ENCODE results near the gene NEK1.

NEK1 gene

GRCh38 chr4:169626331-169627282, 14.2 kb upstream of the NEK1 start:
- in situ Hi-C loops (cut with MboI; ENCODE audit: low sequenced_read_pairs): no loop called here

DNA sequence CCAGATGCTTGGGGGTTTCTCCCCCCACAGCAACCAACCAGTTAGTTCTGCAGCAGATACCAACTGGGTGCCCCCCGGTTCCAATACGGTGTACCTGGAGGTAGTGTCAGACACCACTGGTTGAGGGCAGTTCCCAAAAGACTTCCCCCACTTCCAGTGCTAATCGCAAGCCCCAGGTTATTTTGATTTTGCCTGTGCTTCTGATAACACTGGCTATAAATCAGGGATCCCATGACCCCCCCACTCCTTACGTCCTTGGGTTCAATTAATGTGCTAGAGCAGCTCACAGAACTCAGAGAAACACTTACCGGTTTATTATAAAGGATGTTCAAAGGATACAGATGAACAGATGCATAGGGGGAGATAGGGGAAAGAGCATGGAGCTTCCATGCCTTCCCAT, 13.5 kb upstream of the NEK1 start:
- in situ Hi-C loops (cut with MboI; ENCODE audit: low sequenced_read_pairs): no loop called here

GRCh38 chr4:169624012-169624411, 11.6 kb upstream of the NEK1 start:
- in situ Hi-C loops (cut with MboI; ENCODE audit: low sequenced_read_pairs): loop anchor here (25.0 kb wide), 1 partner anchor 413 kb away; the partner anchor contains the start of gene MFAP3L

DNA sequence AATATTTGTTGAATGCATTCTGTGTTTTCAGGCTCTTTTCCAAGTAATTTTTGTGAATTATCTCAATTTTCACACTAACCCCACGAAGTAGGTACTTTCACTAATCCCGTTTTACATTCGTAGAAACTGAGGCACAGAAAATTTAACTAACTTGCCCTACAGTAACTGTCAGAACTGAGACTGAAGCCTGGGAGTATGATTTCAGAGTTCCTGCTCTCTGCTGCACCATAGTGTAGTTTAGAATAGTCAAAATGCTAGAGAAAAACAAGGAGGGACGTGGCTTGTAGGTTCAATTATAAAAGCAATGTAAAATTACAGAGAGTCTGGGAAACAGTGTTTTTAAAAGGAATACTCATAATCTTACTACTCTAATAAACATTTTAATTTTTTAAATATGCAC, 10.2 kb upstream of the NEK1 start:
- in situ Hi-C loops (cut with MboI; ENCODE audit: low sequenced_read_pairs): loop anchor here (25.0 kb wide), 1 partner anchor 415 kb away; the partner anchor contains the start of gene MFAP3L

- in situ Hi-C loops (cut with MboI; ENCODE audit: low sequenced_read_pairs): loop anchor here (25.0 kb wide), 1 partner anchor 415 kb away; the partner anchor contains the start of gene MFAP3L
These were observed 9.5 kb upstream of the NEK1 start for GRCh38 chr4:169621731-169622492.

DNA sequence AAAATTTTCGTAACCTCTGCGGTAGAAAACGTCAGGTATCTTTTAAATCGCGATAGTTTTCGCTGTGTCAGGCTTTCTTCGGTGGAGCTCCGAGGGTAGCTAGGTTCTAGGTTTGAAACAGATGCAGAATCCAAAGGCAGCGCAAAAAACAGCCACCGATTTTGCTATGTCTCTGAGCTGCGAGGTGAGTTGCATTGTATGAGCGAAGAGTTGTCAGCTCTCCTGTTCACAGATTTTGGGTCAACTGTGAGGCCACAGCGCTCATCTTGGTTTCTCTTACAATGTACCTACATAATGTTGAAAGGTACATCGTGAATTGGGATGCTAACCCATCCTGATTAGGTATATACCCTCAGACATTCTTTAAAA, 8.5 kb upstream of the NEK1 start:
- in situ Hi-C loops (cut with MboI; ENCODE audit: low sequenced_read_pairs): loop anchor here (25.0 kb wide), 1 partner anchor 416 kb away; the partner anchor contains the start of gene MFAP3L

DNA sequence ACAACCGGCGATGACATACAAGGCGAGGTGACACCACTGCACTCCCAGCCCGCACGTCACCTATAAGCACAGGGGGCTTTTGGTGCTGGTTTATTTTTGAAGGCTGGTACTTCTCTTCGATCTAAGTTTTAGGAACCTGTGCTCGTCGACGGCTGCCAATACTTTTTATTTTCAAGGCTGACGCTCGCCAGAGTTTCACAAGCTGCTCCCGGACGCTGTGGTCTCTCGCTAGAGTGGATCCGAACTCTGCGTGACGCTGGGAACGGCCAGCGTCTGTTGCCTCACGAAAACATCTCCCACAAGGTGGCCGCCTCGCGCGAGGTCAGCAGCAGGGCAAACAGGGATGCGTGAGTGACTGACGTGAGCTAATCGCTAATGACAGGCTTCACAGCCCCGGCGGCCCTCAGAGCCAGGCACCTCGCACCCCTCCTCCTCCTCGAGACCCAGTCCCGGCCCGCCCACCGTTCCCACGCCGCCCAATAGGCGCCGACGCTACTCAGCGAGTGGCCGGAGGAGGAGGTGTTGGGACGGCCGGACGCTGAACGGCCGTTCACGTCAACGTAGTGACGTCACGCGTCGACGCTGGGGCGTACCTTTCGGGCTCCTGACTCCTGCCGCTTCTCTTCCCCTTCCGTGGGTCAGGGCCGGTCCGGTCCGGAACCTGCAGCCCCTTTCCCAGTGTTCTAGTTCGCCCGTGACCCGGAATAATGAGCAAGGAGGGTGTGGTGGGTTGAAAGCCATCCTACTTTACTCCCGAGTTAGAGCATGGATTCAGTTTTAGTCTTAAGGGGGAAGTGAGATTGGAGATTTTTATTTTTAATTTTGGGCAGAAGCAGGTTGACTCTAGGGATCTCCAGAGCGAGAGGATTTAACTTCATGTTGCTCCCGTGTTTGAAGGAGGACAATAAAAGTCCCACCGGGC, 7.8 kb upstream of the NEK1 start, which contains the start of gene CLCN3:
CLCN3 (plus strand) TSS at position 621 of the 922 bp plus-strand sequence. CDS start 15,351 bp downstream, outside the sequence.
- in situ Hi-C loops (cut with MboI; ENCODE audit: low sequenced_read_pairs): loop anchor here (25.0 kb wide), 1 partner anchor 417 kb away; the partner anchor contains the start of gene MFAP3L

- in situ Hi-C loops (cut with MboI; ENCODE audit: low sequenced_read_pairs): loop anchor here (25.0 kb wide), 1 partner anchor 418 kb away; the partner anchor contains the start of gene MFAP3L
These were observed 7.2 kb upstream of the NEK1 start for GRCh38 chr4:169619518-169619957.

DNA sequence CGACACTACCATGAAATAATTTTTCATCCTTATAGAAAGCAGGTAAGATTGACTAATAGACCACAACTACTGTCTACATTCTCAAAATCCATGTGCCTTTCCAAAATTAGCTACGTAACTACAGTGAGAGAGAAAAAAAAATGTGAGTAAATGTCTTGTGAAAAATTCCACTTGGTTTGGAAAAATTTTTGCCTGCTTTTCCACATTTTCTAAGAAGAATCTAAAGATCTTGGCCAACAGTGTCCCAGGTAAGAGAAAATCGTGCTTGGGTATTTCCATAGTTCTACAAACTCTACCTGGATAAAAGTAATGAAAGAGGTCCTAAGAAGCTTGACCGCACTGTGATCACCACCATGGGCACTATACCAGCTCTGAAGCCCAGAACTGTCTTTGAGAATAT, 6.6 kb upstream of the NEK1 start:
- in situ Hi-C loops (cut with MboI; ENCODE audit: low sequenced_read_pairs): loop anchor here (25.0 kb wide), 1 partner anchor 418 kb away; the partner anchor contains the start of gene MFAP3L

DNA sequence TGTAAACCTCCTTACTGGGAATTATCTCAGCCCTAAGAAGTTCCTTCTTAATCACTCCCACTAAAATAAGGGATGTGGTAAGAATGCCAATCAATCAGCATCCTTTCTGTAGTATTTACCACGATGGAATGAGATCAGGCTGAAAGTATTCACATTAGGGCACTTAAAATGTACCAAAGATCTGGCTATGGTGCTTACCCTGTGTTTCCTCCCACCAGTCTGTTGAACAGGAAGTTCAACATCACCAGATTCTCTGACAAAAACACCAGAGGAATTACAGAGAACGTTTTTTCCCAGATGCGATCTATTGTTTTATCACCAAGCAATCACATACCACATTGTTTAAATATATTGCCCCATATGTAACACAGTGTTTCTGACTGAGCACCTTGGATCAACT, 5.9 kb upstream of the NEK1 start:
- in situ Hi-C loops (cut with MboI; ENCODE audit: low sequenced_read_pairs): loop anchor here (25.0 kb wide), 1 partner anchor 419 kb away; the partner anchor contains the start of gene MFAP3L

DNA sequence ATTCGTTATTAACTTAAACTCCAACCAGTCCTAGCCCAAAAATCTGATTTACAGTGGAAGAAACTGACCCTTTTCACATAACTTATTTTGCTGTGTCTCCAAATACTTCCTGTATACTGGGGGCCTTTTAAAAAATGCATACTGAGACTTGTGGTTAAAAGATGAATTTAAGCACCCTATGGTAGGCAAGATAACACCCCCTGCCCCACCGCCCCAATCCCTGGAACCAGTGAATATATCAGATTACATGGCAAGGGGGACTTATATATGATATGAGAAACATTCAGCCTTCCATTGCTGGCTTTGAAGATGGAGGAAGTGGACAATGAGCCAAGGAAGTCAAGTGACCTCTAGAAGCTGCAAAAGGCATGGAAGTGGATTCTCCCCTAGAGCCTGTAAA, 4.9 kb upstream of the NEK1 start:
- in situ Hi-C loops (cut with MboI; ENCODE audit: low sequenced_read_pairs): loop anchor here (25.0 kb wide), 1 partner anchor 420 kb away; the partner anchor contains the start of gene MFAP3L

GRCh38 chr4:169616846-169617245, 4.5 kb upstream of the NEK1 start:
- in situ Hi-C loops (cut with MboI; ENCODE audit: low sequenced_read_pairs): loop anchor here (25.0 kb wide), 1 partner anchor 420 kb away; the partner anchor contains the start of gene MFAP3L

- in situ Hi-C loops (cut with MboI; ENCODE audit: low sequenced_read_pairs): loop anchor here (25.0 kb wide), 1 partner anchor 422 kb away; the partner anchor contains the start of gene MFAP3L
These were observed 3.2 kb upstream of the NEK1 start for GRCh38 chr4:169615467-169616106.

DNA sequence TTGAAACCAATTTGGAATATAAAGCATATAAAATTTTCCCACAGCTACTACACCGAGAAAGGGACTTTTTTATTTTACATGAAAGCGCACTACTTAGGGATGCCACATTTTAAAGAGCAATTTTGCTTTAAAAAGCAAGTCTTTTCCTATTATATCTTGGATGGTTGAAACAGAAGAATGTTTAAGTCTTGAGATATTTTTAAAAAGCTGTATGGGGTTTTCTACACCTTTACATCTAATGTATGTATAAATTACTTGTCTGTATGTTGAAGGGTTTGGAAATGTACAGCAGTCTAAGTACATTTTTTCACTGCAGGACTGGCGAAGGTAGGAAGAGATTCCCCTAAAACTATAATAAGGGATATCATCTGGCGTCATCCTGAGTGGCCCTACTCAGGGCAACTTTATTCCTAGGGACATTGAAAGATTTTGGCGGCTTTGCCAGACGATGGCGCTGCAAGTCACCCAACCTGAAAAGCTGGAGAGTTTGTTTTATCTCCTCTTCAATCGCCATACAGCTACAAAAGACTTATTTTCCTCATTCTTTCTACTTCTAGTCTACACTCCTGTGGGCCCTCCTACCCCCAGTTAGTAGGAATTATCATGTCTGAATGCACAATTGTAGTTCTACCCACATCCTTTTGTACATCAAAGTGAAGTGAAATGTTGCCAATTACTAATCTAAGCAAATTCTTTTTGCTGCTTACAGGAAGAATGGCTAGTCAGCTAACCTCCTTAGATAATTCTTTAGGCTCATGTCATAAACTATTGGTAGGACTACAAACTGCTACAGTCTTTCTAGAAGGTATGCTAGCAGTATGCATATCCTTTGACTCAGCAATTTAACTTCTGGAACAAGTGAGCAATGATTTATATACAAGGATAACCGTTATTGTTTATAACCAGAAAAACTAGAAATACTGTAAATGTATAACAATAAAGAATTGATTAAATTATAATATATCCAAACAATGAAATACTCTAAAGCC, 782 bp upstream of the NEK1 start:
- in situ Hi-C loops (cut with MboI; ENCODE audit: low sequenced_read_pairs): loop anchor here (25.0 kb wide), 1 partner anchor 424 kb away; the partner anchor contains the start of gene MFAP3L

DNA sequence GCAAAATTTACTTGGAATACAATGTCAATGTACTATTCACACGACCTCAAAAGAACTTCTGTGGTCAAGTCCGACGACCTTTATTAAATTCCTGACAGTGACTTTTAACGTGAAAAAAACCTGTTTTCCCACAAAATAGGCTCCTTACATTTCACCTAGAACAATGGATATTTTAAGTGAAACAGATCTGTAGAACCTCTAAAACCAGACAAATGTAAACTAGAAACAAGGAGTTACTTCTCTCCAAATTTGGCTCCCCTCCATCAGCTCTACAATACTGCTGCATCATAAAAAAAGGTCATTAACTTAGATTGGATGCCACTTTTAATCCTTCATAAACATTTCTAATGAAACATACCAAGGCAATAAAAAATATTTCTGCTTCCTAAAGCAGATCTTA, 1.2 kb downstream of the NEK1 start:
- in situ Hi-C loops (cut with MboI; ENCODE audit: low sequenced_read_pairs): loop anchor here (25.0 kb wide), 1 partner anchor 426 kb away; the partner anchor contains the start of gene MFAP3L

- in situ Hi-C loops (cut with MboI; ENCODE audit: low sequenced_read_pairs): loop anchor here (25.0 kb wide), 1 partner anchor 432 kb away; the partner anchor contains the start of gene MFAP3L
These were observed 7.5 kb downstream of the NEK1 start for GRCh38 chr4:169604903-169605331.

DNA sequence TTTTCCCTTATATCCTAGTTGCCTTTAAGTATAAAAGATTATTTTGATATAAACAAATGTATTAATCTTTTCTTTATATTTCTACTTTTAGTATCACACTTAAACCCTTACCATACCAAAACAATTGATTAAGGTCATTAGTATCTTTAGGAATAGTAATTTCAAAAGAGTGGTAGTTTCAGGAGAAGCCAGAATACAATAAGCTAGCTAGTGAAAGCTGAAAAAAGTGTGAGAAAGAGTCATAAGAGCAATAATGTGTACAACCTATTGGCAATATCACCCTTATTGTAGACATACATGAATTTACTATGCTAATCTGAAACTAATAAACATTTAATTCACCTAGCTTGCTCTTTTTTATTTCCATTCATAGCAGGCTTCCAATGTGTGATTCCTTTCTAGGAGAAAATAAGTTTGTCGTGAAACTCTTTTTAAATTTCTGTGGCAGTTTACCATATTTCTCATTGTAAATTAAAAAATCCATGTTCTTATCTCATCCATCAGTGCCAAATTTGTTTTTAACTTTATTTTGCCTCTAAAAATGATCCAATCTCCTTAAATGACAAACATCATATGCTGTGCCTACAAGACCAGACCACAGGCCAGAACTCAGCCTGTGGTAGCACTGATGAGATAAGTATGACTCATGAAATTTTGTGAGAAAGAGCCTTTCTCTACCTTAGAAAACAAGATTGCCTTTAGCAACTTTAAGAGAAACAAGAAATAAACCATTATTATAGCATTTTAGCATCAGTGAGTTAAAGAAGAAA, 8.1 kb downstream of the NEK1 start:
- in situ Hi-C loops (cut with MboI; ENCODE audit: low sequenced_read_pairs): loop anchor here (25.0 kb wide), 1 partner anchor 433 kb away; the partner anchor contains the start of gene MFAP3L

Data from HL-60/S4 treated with retinoic acid at 250 ng/mL for 4 days and 3 days (cell line).